OCI-LY7 (cell line): ENCODE data around the gene DBN1.

Source experiments
- EZH2phosphoT487 ChIP-seq: fragments of 200-600 bp; sonication (generic); IDR thresholded peaks from 2 replicates; pipeline ENCODE4 v1.6.1; 2018; ENCODE audit warnings: low read depth, borderline replicate concordance, mild to moderate bottlenecking, mixed run types, antibody characterized with exemption, low read length, moderate library complexity, mixed read lengths
- TF ChIP-seq, protein P1 (sequence below): fragments of 200-600 bp; sonication (generic); conservative IDR thresholded peaks from 2 replicates; pipeline ENCODE4 v1.5.1; 2014; ENCODE audit warnings: mild to moderate bottlenecking, antibody characterized with exemption, low read length, moderate library complexity, mixed read lengths

- TF ChIP-seq, protein P1, sequence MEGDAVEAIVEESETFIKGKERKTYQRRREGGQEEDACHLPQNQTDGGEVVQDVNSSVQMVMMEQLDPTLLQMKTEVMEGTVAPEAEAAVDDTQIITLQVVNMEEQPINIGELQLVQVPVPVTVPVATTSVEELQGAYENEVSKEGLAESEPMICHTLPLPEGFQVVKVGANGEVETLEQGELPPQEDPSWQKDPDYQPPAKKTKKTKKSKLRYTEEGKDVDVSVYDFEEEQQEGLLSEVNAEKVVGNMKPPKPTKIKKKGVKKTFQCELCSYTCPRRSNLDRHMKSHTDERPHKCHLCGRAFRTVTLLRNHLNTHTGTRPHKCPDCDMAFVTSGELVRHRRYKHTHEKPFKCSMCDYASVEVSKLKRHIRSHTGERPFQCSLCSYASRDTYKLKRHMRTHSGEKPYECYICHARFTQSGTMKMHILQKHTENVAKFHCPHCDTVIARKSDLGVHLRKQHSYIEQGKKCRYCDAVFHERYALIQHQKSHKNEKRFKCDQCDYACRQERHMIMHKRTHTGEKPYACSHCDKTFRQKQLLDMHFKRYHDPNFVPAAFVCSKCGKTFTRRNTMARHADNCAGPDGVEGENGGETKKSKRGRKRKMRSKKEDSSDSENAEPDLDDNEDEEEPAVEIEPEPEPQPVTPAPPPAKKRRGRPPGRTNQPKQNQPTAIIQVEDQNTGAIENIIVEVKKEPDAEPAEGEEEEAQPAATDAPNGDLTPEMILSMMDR: no peak; the same call in 1 of the 2 replicates
- no peak for TF ChIP-seq EZH2phosphoT487
These were observed 43.1 kb downstream of the DBN1 start for GRCh38 chr5:177430140-177430951.
